ENCODE data around the gene CNDP2.

CNDP2 gene

GRCh38 chr18:74472312-74472711 lies 23.9 kb upstream of the CNDP2 start:
- DNase-seq (ENCODE audit: low read depth in 2 of 2) = no peak

- no peak for DNase-seq (ENCODE audit: low read depth in 2 of 2)
These were observed 22.1 kb upstream of the CNDP2 start for GRCh38 chr18:74473976-74474640.

DNA sequence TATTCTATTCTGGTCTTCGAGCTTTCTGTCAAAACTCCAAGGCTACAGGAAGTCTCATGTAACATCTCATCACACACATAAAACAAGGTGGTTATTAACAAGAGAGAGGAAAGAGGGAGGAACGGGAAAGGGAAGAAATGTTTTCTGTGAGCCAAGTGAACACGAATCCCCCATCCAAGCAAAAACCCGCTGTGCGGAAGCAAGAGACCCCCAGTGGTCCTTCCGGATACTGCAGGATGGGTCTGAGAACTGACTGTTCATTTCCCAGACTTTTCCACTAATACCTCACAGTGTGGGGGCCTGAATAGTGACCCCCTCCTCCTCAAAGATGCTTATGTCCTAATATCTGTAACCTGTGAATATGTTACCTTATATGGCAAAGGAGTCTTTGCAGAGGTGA lies 20.0 kb upstream of the CNDP2 start:
- no peak for DNase-seq (ENCODE audit: low read depth in 2 of 2)

- no peak for DNase-seq (ENCODE audit: low read depth in 2 of 2)
These were observed 18.4 kb upstream of the CNDP2 start for GRCh38 chr18:74477771-74478170.

GRCh38 chr18:74478316-74478715 lies 17.8 kb upstream of the CNDP2 start:
- no peak for DNase-seq (ENCODE audit: low read depth in 2 of 2)

DNA sequence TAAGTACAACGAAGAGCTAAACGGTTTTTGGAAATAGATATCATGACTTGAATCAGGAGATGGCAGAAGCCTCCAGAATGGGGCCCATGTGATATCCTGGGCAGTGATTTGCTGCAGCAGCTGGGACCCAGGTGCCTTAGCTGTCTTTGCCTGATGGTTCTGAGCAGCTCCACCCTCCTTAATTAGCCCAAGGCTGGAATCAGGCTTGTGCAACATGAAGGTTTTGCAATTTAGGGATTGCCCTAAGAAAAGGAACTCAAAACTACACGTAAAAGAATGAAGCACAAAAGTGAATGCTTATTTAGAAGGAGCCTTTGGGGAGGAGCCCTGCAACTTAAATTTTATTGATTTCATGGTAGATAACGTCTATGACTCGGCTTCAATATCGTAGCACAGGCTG lies 17.3 kb upstream of the CNDP2 start:
- no peak for DNase-seq (ENCODE audit: low read depth in 2 of 2)

GRCh38 chr18:74479486-74480148 lies 16.5 kb upstream of the CNDP2 start:
- no peak for DNase-seq (ENCODE audit: low read depth in 2 of 2)

GRCh38 chr18:74480149-74480651 lies 16.0 kb upstream of the CNDP2 start:
- no peak for DNase-seq (ENCODE audit: low read depth in 2 of 2)

- DNase-seq (ENCODE audit: low read depth in 2 of 2) = no peak
These were observed 13.5 kb upstream of the CNDP2 start for GRCh38 chr18:74482697-74483096.

- no peak for DNase-seq (ENCODE audit: low read depth in 2 of 2)
These were observed 9.9 kb upstream of the CNDP2 start for GRCh38 chr18:74486119-74486849.

GRCh38 chr18:74488354-74488753 lies 7.8 kb upstream of the CNDP2 start:
- DNase-seq (ENCODE audit: low read depth in 2 of 2) = no peak

DNA sequence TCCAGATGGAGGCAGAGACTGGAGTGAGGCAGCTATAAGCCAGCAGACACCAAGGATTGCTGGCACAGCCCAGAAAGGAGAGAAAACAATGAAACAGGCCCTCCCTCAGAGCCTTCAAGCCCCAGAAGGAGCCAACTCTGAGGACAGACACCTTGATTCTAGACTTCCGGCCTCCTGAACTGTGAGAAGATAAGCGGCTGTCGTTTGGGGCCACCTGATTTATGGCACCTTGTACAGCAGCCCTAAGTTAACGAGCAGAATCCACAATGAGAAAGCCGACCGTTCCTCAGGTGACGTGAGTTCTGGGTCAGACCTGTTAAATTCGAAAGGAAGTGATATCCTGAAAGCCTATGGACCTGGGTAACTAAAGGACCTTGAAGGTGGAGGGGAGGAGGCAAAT lies 7.3 kb upstream of the CNDP2 start:
- no peak for DNase-seq (ENCODE audit: low read depth in 2 of 2)

GRCh38 chr18:74489676-74490075 lies 6.5 kb upstream of the CNDP2 start:
- DNase-seq (ENCODE audit: low read depth in 2 of 2) = no peak

DNA sequence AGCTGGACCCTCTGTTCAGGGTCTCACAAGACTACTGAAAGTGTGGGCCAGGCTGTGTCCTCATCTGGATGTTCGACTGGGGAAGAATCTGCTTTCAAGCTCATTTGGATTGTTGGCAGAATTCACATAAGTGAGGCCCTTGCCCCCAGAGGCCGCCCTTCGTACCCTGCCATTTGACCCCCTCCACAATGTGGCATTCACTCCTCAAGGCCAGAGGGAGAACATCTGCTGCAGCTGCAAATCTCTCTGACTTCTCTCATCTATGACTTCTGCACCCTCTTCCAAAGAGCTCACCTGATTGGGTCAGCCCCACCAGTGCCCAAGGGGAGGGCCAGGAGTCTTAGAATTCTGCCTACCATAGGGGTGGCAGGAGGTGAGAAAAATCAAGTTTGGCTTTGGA lies 3.9 kb upstream of the CNDP2 start:
- no peak for DNase-seq (ENCODE audit: low read depth in 2 of 2)

DNA sequence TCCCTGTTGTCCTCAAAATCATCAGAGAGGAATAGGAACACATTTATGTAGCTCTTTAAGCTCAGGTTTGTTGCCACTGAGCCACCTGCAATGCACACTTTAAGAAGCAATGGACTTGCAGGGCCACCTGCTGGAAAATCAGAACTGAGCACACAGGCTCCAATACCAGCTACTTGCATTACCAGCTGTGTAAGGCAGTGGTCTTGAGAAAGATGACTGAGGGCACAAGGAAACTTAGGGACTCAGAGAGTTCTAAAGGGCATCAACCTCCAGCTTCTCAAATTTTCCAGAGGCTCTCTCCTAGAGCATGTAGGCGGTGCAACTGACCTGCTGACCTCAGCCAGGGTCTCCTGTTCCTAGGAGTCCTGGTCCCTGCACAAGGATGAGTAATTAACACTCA lies 2.5 kb upstream of the CNDP2 start:
- DNase-seq (ENCODE audit: low read depth in 2 of 2) = peak in 1 of 2 donors; percentile 37

DNA sequence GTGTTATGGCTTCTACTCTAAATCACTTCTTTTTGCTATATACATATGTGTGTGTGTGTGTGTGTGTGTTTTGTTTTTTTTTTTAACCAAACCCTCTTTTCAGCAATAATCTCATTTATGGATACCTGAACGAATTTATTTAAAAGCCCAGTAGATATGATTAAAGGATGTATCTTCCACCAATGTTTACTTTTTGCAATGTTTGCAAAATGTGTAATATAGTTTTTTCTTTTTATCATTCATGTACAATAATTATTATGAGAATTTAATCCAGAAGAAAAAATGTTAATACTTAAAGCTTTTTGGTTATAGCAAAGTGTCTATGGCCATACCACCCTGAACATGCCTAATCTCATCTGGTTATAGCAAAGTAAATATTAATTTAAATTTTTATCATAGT lies 1.6 kb upstream of the CNDP2 start:
- no peak for DNase-seq (ENCODE audit: low read depth in 2 of 2)

- DNase-seq (ENCODE audit: low read depth in 2 of 2) = peak; percentile 12 to 27
These were observed 553 bp downstream of the CNDP2 start for GRCh38 chr18:74496508-74497323.

GRCh38 chr18:74497324-74497676 lies 1.1 kb downstream of the CNDP2 start:
- DNase-seq (ENCODE audit: low read depth in 2 of 2) = no peak

- no peak for DNase-seq (ENCODE audit: low read depth in 2 of 2)
These were observed 1.6 kb downstream of the CNDP2 start for GRCh38 chr18:74497778-74498177.

DNA sequence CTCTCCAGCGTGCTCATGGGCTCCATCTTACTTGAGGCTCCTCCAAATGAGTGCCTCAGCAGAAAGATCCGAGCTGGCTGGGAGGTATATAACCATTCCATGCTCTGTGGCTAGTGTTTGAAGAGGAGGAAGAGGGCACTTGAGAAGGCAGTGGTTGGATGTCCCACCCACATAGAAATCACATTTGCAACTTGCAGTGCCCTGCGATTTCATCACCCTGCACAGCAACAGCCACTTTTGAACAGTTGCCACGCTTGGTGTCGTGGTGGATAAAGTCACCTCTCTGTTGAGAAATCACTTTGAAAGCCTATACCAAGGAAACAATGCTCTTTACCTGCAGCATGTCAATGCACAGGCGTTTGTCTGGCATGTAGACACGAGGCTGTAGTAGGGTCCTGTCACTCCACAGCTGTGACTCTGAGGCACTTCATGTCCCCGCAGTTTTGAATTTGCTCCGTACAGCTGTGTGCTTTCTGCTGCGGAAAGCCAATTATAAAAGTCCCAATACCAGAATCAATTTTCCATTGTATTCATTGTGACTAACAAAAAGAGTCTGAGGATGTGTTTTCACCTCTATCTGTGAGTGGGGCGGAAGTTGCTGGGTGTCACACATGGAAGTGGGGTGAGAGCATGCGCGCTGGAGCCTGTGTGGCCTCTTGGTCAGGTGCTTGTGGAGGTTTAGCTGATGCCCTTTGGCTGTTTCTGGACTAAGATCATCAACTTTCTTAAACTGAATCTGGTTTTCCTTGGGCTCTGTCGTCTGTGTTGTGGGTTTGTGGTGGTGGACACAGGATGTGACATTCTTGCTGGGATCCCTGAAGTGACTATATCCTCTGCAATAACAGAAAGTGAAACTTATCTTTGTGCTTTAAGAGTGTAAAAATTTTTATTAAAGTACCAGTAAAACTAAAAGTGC lies 2.8 kb downstream of the CNDP2 start:
- DNase-seq (ENCODE audit: low read depth in 2 of 2) = peak; percentile 67 to 68

DNA sequence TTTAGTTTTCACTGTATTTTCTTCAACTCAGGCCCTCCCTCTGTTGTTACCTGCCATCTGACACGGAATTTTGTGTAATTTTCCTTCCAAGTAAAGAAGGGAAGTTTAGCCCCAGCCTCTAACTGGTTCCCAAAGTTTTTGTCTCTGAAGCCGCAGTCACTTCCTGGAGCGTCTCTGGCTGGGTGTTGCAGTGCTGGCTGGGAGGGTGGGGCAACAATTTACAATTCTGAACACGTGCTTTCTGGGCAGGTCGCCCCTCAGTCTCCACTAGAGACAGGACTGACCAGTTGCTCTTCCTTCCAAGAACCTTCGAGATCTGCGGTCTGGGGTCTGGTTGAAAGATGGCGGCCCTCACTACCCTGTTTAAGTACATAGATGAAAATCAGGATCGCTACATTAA lies 3.5 kb downstream of the CNDP2 start:
- DNase-seq (ENCODE audit: low read depth in 2 of 2) = peak in 1 of 2 donors; percentile 30
